ENCODE results near the gene CYP46A1. TPM values are rescaled to one million over a fixed set of nuclear protein-coding genes. Genes with fewer than 3 reads are reported as not detected.

The CYP46A1 gene
- polyA plus RNA-seq, 3 donors = 1.7 to 5.2 (median 4.1) TPM

DNA sequence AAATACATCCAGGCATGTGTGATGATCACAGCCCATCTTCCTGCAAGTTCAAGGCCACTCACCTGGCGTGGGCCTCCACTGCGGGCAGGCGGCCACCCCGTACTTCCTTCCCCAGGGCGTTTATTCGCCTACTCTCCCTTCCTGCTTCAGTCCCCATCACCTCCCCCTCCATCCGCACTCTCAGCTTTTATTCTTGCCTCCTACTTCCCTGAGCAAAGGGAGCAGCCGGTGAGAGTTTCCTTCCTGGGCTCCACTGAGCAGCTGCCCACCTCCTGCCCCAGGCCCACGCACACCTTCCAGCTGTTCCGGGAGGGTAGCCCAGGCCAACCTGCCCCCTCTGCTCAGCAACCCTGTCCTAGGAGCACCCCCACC is 4.1 kb downstream of the CYP46A1 start:
- DNase-seq = no peak

DNA sequence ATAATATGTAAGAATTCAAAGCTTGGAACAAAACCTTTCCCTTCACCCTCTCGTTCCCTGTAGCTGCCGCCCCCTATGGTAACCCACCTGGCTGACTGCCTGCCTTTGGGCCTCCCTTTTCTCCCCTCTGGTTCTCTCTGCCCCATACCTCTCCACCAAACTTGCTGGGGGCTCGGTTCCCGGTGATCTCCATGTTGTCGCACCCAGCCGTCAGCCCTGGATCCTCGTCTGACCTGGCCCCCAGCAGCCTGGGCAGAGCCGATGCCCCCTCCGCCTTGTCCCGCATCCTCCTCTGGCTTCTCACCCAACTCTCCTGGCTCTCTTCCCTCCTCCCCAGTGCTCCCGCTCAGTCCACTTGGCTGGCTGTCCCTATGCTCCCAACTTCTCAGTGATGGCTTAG is 4.5 kb downstream of the CYP46A1 start:
- DNase-seq = no peak

DNA sequence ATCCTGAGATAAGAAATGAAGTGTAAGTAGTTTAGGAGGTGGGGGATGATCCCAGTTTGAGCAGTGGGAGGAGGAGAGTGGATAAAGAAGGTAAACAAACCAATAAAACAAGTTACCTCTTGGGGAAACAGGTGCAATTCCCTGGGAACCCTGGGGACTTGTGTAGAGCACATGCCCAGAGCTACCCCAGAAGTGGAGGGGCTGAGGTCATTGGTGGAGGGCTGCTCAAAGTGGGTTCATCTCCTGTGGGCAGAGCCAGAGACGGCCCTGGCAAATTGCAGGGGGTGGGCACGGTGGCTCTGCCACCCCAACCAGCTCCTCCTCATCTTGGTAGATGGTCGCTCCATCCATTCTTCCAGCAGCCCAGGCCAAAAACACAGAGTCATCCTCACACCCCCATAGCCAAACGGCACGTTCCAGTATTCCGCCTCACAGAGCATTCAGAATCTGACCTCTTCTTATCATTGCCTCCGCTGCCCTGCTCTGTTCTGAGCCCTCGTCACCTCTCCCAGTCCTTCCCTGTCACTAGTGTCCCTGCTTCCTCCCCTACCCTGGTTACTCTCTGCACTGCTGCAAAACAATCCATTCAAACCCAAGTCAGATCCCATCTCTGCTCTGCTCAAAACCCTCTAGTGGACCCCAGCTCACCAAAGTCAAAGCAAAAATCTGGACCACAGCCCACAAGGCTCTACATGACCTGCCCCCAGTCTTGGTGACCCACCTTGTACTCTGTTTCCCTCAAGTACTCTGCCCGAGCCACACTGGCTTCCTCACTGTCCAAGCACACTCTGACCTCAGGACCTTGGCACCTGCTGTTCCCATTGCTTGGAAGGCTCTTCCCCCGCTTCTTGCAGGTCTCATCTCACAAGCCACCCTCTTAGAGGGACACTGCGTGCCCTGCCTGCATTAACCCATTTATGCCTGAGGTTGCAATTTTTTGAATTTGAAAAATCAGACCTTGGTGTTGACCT is 5.5 kb downstream of the CYP46A1 start:
- DNase-seq = no peak

DNA sequence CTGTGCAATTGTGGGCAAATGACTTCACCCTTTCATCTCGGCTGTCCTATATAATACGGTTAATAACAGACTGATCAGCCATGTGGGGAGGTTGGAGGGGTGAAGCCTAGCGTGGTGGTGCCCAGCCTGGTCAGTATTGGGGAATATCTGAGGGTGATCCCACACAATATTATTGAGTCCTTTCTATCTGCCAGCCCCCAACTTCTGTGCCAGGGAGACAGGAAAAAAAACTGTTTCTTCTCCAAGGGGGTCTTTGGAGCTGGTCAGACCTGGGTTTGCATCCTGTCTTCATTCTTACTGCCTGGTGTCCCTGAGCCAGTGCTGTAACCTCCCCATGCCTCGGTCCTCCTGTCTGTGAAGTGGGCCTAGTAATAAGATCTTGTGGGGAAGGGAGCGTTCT is 6.5 kb downstream of the CYP46A1 start:
- no peak for DNase-seq

DNA sequence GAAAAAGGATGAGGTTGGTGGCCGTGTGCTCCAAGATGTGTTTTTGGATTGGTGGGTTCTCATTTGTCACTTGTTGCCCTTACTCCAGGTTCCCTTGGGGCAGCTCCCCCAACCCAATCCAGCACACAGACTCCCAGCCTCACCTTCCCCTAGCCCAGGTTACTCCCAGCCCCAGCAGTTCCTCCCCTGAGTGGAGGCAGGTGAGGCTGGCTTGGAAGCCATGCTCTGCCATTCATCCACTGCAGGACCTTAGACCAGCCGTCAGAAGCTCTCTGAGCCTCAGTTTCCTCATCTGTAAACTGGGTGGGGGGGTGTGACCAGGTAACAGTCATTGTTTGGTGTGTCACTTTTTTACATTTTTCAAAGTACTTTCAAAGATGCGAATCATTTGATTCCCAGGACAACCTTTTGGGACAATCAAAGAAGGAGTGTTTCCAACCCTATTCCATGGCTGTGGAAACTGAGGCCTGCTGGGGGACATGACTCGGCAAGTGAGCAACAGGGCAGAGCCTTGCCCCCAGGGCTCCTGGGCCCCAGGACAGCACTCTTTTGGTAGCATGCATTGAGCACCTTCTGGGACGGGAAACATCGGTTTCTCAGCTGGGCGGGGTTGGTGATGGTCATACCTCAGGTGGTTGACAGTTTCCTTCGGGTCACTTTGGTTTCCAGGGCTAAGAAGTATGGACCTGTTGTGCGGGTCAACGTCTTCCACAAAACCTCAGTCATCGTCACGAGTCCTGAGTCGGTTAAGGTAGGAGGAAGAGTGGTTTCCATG is 7.2 kb downstream of the CYP46A1 start:
- DNase-seq = no peak

DNA sequence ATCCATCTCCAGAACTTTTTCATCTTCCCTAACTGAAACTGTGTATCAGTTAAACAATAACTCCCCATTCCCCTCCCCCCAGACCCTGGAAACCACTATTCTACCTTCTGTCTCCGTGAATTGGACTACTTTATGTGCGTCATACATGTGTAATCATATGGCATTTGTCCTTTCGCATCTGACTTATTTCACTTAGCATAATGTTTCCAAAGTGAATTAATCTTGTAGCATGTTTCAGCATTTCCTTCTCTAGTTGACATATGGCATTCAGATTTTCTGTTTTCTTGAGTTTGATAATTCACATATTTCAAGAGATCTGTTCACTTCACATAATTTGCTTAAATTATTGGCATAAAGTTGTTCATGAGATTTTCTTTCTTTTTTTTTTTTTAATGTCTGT is 9.8 kb downstream of the CYP46A1 start:
- DNase-seq = no peak

DNA sequence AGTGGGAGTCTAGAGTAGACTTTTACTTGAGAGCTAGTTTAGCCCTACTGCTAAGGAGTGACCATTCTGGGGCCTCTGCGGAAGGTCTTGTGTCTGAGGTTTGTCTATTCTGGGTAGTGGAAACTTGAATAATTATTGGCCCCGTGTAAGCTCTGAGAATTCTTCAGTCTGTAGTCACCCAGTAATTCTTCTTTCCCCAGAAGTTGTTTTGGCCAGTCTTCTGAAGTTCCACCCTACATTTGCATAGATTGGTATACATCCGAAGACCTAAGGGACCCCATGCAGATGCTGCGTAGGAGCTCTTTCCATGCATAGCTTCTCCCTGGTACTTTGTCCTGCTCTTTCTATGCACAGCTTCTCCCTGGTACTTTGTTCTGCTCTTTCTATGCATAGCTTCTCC is 12.8 kb downstream of the CYP46A1 start:
- no peak for DNase-seq

DNA sequence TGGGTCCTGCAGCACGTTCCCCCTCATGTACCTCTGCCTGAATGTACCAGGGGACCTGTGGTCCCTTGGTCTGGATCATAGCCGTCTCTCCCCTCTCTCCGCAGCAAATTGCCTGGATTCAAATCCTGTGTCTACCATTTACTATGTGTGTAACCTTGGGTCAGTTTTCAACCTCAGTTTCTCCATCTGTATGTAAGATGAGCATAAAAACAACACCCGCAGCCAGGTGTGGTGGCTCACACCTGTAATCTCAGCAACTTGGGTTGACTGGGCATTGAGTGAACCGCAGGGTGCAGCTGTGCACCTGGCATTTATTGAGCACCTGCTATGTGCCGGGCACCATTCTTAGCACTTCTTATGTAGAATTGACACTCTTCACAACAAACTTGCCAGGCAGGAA is 14.1 kb downstream of the CYP46A1 start:
- no peak for DNase-seq

DNA sequence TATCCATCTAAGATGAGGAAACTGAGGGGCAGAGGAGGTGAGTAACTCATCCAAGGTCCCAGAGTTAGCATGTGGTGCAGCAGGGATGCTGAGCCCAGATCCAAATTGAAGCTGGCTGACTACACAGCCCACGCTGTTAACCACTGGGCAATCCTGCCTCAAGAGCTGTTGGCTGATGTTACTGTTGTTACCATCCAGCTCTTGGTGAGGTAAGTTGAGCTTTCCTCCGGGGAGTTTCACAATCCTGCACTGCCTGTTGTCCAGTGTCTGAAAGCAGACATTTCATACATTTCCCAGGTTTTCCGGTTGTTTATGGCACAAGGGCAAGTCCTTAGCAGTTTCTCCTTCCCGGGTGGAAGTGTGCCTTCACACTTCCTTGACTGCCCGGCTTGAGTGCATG is 14.5 kb downstream of the CYP46A1 start:
- no peak for DNase-seq

DNA sequence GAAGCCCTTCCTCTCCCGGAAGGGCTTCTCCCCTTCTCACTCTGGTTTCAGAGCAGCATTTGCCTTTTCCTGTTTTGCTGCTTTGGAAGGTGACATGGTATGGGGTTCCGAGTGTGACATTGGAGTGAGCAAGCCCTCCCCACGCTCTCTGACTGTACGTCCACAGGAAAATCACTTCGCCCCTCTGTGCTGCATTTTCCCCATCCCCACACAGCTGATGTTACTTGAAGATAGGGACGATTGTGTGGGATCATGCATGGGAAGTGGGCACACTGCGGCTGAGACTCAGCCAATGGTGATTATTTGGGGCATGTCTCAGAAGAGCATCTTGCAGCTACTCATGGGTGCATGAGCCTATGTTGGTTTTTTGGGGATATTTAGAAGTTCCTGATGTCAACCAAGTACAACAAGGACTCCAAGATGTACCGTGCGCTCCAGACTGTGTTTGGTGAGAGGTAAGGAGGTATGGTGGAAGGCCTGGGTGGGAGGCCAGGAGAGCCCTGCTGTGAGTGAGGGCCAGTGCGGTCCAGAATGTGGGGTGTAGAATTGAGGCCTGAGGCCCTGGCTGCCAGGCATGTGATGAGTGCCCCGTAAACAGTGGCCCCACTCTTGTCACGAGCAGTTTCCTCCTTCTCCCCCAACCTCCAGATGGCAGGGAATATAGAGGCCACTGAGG is 15.1 kb downstream of the CYP46A1 start:
- no peak for DNase-seq

DNA sequence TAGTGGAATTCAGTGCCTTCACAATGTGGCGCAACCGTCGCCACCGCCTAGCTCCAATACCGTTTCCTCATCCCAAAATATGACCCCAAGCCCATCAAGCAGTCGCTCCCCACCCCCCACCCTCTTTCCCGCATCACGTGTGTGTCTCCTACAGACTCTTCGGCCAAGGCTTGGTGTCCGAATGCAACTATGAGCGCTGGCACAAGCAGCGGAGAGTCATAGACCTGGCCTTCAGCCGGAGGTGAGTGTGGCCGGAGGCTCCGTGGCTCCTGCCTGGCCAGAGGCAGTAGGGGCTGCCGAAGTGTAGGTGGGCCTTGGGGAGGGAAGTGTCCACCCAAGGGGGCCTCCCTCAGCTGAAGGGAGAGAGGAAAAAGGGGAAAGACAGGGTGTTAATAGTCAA is 15.8 kb downstream of the CYP46A1 start:
- no peak for DNase-seq

DNA sequence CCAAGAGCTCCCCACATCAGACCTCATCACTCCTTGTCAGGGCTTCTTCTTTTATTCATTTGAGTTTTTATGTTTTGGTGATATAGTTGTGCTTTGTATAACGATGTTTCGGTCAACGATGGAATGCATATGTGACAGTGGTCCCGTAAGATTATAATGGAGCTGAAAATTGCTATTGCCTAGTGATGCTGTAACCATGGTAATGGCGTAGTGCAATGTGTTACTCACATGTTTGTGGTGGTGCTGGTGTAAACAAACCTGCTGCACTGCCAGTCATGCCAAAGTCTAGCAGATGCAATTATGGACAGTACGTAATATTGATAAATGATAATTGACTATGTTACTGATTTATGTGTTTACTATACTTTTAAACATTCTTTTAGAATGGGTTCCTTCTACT is 16.3 kb downstream of the CYP46A1 start:
- DNase-seq = no peak

DNA sequence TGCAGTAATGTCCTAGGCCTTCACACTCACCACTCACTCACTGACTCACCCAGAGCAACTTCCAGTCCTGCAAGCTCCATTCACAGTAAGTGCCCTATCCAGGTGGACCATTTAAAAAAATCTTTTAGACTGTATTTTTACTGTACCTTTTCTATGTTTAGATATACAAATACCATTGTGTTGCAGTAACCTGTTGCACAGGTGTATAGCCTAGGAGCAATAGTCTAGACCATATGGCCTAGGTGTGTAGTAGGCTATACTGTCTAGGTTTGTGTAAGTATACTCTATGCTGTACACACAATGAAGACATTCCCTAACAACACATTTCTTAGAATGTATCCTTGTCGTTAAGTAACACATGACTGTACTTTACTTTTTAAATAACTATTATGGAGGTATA is 17.2 kb downstream of the CYP46A1 start:
- no peak for DNase-seq

DNA sequence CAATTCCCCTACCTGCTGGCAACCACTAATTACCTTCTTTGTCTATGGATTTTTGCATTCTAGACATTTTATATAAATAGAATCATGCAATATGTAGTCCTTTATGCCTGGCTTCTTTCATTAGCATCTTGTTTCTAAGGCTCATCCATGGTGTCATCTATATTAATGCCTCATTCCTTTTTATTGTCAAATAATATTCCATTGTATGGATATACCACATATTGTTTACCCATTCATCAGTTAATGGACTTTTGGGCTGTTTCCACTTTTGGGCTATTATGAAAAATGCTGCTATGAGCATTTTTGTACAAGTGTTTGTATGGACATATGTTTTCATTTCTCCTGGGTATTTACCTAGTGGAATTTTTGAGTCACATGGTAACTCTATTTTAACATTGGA is 18.0 kb downstream of the CYP46A1 start:
- no peak for DNase-seq

DNA sequence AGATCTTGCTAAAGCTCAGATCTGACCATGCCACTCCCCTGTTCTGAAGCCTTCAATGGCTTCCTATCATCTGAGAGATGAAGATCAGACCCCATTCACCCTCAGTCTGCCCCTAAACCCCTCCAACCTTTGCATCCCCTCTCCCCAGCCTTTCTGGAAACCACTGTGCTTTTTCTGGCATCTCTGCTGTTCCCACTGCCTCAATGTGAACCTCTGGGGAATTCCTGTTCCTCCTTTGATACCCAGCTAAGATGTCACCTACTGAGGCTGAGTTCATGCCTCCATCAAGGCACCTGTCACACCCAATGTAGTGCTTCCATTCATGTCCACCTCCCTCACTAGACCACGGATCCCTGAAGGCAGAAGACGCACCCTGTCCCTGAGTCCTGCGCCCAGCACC is 19.3 kb downstream of the CYP46A1 start:
- DNase-seq = no peak

DNA sequence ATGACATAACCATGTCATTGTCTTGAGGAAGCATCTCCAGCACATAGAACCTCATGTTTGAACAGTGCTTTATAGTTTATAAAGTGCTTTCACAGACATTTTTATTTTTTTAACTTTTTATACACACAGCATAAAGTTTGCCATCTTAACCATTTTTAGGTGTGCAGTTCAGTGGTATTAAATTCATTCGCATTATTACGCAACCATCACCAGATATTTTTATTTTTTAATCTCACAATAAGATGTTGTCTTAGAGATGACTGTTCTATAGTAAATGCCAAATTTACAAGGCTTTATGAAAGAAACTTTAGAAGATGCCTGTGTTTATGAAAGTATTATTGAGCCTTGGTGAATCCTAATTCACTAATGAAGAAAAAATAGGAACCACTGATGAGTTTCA is 19.9 kb downstream of the CYP46A1 start:
- DNase-seq = no peak

DNA sequence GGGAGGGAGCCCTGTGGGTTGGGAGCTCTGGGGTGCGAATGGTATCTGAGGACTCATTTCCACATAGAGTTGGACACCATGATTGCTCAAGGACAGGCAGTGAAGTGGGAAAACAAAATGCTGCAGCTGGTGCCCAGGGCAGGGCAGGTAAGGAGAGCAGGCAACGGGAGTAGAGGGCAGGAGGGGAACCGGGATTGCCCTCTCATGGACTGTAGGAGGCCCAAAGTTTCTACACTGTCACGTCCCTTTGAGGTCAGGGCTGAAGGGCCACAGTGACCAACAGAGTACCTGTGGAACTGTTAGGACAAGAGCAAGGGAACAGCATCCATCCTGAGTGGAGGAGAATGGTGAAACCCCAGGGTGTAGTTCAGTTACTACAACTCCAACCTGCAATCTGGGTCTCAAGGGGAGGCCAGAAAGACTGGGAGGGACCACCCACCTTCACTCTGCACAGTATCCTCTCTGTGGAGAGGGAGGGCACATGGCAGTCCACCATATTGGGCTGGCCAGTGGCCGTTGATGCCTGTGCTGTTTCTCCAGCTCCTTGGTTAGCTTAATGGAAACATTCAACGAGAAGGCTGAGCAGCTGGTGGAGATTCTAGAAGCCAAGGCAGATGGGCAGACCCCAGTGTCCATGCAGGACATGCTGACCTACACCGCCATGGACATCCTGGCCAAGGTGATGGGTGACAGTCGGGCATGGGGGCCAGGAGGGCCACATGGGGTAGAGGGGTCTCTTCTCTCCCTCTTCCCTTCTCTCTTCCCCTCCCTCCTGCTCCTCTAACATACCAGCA is 22.2 kb downstream of the CYP46A1 start:
- no peak for DNase-seq

DNA sequence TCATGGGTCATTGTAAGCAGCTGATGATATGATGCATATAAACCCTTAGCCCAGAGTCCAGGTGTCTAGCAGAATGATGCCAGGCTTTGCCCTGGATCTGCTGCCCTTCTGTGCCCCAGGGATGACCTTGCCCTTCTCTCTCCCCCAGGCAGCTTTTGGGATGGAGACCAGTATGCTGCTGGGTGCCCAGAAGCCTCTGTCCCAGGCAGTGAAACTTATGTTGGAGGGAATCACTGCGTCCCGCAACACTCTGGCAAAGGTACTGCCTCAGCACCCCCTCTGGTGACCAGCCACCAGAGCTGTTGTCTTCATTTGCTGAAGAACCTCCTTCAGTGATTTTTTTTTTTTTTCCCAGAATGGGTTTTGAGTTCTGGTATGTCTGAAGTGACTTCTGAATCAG is 23.3 kb downstream of the CYP46A1 start:
- DNase-seq = no peak

DNA sequence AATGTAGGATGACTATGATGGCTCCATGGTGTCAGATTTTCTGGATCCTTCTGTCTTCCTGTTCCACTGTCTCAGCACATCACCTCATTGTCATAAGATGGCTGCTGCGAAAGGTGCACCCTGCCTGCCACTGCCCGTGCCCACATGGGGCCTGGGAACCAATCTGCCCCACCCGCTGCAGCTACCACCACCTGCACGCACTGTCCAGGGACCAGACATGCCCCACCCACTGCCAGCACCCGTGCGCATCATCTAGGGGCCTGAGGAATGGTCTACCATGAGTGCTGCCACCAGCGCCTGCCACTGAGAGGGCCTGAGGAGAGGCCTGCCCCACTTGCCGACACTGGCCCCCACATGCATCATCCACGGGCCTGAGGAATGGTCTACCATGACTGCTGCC is 23.8 kb downstream of the CYP46A1 start:
- no peak for DNase-seq

DNA sequence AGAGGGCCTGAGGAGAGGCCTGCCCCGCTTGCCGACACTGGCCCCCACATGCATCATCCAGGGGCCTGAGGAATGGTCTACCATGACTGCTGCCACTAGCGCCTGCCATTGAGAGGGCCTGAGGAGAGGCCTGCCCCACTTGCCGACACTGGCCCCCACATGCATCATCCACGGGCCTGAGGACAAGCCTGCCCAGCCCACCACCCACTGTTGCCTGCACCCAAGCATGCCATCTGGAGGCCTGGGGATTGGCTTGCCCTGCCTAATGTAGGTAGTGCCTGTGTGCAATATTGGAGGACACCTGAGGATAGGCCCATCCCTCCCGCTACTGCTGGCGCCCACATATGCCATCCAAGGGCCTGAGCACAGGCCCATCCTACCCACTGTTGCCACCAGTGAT is 24.4 kb downstream of the CYP46A1 start:
- DNase-seq = no peak

DNA sequence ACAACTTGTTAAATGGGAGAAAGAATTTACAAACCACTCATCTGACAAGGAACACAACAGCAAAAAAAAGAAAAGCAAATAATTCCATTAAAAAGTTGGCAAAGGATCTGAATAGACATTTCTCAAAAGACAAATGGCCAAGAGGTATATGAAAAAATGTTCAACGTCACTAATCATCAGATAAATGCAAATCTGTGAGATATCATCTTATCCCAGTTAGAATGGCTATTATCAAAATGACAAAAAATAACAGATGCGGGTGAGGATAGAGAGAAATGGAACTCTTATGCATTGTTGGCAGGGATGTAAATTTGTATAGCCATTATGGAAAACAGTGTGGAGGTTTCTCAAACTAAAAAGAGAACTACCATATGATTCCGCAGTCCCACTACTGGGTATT is 29.9 kb downstream of the CYP46A1 start:
- no peak for DNase-seq
